Panc1 (cell line): ENCODE data around the gene BCL11B.

Source experiments
- POLR2AphosphoS5 ChIP-seq: IDR thresholded peaks from 2 replicates; pipeline ENCODE4 v1.6.1; 2012; ENCODE audit warnings: mild to moderate bottlenecking, low read depth, low read length, moderate library complexity
- TF ChIP-seq, protein P1 (sequence below): fragments of 450-650 bp; IDR thresholded peaks from 2 replicates; pipeline ENCODE4 v1.5.1; 2017; ENCODE audit warnings: mild to moderate bottlenecking
- TF ChIP-seq, protein P2 (sequence below), 2 experiments: IDR thresholded peaks; 2 replicates each; pipeline ENCODE4 v1.6.1; 2011 to 2012; ENCODE audit warnings: low read depth in 2 of 2, control low read depth in 1 of 2, low read length in 1 of 2, mild to moderate bottlenecking in 1 of 2, moderate library complexity in 1 of 2; ENCODE audit not compliant: insufficient read depth in 1 of 2

GRCh38 chr14:99272899-99273765 lies 1.1 kb upstream of the BCL11B start:
- TF ChIP-seq, protein P1, sequence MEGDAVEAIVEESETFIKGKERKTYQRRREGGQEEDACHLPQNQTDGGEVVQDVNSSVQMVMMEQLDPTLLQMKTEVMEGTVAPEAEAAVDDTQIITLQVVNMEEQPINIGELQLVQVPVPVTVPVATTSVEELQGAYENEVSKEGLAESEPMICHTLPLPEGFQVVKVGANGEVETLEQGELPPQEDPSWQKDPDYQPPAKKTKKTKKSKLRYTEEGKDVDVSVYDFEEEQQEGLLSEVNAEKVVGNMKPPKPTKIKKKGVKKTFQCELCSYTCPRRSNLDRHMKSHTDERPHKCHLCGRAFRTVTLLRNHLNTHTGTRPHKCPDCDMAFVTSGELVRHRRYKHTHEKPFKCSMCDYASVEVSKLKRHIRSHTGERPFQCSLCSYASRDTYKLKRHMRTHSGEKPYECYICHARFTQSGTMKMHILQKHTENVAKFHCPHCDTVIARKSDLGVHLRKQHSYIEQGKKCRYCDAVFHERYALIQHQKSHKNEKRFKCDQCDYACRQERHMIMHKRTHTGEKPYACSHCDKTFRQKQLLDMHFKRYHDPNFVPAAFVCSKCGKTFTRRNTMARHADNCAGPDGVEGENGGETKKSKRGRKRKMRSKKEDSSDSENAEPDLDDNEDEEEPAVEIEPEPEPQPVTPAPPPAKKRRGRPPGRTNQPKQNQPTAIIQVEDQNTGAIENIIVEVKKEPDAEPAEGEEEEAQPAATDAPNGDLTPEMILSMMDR: no peak
- TF ChIP-seq POLR2AphosphoS5: no peak
- TF ChIP-seq, protein P2, sequence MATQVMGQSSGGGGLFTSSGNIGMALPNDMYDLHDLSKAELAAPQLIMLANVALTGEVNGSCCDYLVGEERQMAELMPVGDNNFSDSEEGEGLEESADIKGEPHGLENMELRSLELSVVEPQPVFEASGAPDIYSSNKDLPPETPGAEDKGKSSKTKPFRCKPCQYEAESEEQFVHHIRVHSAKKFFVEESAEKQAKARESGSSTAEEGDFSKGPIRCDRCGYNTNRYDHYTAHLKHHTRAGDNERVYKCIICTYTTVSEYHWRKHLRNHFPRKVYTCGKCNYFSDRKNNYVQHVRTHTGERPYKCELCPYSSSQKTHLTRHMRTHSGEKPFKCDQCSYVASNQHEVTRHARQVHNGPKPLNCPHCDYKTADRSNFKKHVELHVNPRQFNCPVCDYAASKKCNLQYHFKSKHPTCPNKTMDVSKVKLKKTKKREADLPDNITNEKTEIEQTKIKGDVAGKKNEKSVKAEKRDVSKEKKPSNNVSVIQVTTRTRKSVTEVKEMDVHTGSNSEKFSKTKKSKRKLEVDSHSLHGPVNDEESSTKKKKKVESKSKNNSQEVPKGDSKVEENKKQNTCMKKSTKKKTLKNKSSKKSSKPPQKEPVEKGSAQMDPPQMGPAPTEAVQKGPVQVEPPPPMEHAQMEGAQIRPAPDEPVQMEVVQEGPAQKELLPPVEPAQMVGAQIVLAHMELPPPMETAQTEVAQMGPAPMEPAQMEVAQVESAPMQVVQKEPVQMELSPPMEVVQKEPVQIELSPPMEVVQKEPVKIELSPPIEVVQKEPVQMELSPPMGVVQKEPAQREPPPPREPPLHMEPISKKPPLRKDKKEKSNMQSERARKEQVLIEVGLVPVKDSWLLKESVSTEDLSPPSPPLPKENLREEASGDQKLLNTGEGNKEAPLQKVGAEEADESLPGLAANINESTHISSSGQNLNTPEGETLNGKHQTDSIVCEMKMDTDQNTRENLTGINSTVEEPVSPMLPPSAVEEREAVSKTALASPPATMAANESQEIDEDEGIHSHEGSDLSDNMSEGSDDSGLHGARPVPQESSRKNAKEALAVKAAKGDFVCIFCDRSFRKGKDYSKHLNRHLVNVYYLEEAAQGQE (IDR thresholded peaks at IDR 0.05; ENCODE audit: insufficient read depth in 1 of 2, low read depth in 2 of 2, low read length in 1 of 2): no peak
